HG03159 (cell line): Measurements from ENCODE around the gene S100A12.

Source experiments
- ATAC-seq: cut with Tn5 transposase; IDR thresholded peaks from one replicate; pipeline ENCODE4 v1.9.1; 2021; ENCODE audit warnings: mild to moderate bottlenecking, moderate library complexity; ENCODE audit not compliant: unreplicated experiment

The S100A12 gene

GRCh38 chr1:153337980-153338853 lies 37.2 kb downstream of the S100A12 start:
- no peak for ATAC-seq

- no peak for ATAC-seq
Observed at GRCh38 chr1:153336650-153337049, 38.8 kb downstream of the S100A12 start.

GRCh38 chr1:153333902-153334301 lies 41.5 kb downstream of the S100A12 start:
- ATAC-seq = no peak

GRCh38 chr1:153324912-153325311 lies 50.5 kb downstream of the S100A12 start:
- ATAC-seq = no peak
